Stomach (tissue), 4 donors: ENCODE measurements around the gene BBC3.

Experiments used
- CTCF ChIP-seq, 7 experiments: fragments of 450-650 bp in 4 of 7; fragments of 200-600 bp in 3 of 7; sonication (generic) in 3 of 7; IDR thresholded peaks; one replicate each; pipeline ENCODE4 v1.5.1; 2016 to 2019; ENCODE audit warnings: antibody characterized with exemption in 7 of 7, control low read depth in 2 of 7, mild to moderate bottlenecking in 1 of 7
- POLR2AphosphoS5 ChIP-seq, 3 donors: sonication (generic); formaldehyde crosslinking; IDR thresholded peaks; one replicate each; pipeline ENCODE4 v1.6.1; 2016; ENCODE audit warnings: antibody characterized with exemption in 3 of 3

DNA sequence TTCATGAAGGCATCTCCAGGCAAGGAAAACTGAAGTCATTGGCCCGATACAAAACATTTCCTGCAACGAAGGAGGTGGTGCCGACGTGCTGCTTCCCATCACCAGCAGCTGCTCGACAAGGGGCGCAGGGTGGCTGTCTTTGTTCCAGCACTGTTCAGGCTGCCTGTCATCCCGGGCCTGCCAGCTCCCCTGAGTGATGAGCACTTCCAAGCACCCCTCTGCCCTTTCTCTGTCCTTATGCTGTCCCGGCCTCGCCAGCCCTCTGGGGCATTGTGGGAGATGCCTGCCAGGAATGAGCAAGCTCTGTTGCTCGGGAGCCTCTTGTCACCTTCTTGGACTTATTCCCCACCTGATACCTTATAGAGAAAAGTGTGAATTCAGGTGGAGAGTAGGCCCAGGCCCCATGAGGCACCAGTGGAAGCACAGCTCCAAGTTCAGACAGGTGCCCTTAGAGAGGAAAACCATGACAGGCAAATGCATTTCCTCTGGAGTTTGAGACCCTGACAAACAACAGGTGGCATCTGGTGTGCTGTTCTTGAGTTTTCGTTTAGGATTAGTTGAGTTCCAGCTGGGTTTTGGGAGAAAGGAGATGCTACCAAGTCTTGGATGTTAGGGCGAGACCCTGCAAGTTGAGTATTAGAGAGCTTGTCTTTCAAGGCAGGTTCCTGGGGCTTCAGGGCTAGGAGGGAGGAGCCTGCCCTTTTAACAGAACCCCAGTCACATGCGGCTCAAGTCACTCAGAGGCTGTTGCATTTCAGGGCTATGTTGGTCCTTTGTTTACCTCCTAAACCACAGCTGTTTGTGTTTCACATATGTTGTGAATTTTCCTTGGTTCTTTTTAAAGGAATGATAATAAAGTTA, 21.4 kb downstream of the BBC3 start:
- TF ChIP-seq CTCF (IDR thresholded peaks at IDR 0.05) (no peak), POLR2AphosphoS5 (IDR thresholded peaks at IDR 0.05) (no peak)
